Stimulated activated naive CD8-positive, alpha-beta T cell treated with anti-CD3 and anti-CD28 coated beads, Interleukin-15, Interleukin-2, amounts not matched to agents 100 ng/mL and 50 ng/mL, for 24 hours (primary cell): ENCODE measurements around the gene PTH1R.

ENCODE experiments used
- H3K27ac Mint-ChIP-seq: one replicate; pipeline ENCODE4 v1.8.0; 2021; ENCODE audit warnings: mild to moderate bottlenecking, mixed read lengths
- H3K27me3 Mint-ChIP-seq: one replicate; pipeline ENCODE4 v1.8.0; 2021; ENCODE audit warnings: mixed read lengths
- H3K36me3 Mint-ChIP-seq: one replicate; pipeline ENCODE4 v1.8.0; 2021; ENCODE audit warnings: low read depth, mixed read lengths
- H3K4me1 Mint-ChIP-seq: one replicate; pipeline ENCODE4 v1.8.0; 2021; ENCODE audit warnings: low read depth, mixed read lengths
- H3K4me3 Mint-ChIP-seq: one replicate; pipeline ENCODE4 v1.8.0; 2021; ENCODE audit warnings: mild to moderate bottlenecking, mixed read lengths
- H3K9me3 Mint-ChIP-seq: one replicate; pipeline ENCODE4 v1.8.0; 2021; ENCODE audit warnings: mixed read lengths

Gene PTH1R

GRCh38 chr3:46948830-46949671 lies 71.5 kb downstream of the PTH1R start:
- H3K27ac Mint-ChIP-seq: peak overlapping the region; percentile 92
- H3K4me1 Mint-ChIP-seq: peaks cover 96% of the 10 kb centered on the region
- H3K9me3 Mint-ChIP-seq: no peaks in the 10 kb centered on the region
- H3K36me3 Mint-ChIP-seq: peaks cover 48% of the 10 kb centered on the region
- no peaks in the 10 kb centered on the region for H3K27me3 Mint-ChIP-seq
- H3K4me3 Mint-ChIP-seq: peak overlapping the region; percentile 65

- H3K27me3 Mint-ChIP-seq: no peaks in the 10 kb centered on the region
- H3K9me3 Mint-ChIP-seq: no peaks in the 10 kb centered on the region
- peaks cover 97% of the 10 kb centered on the region for H3K4me1 Mint-ChIP-seq
- H3K36me3 Mint-ChIP-seq: peaks cover 57% of the 10 kb centered on the region
- no peak overlapping the region for H3K27ac Mint-ChIP-seq
- no peak overlapping the region for H3K4me3 Mint-ChIP-seq
Observed at GRCh38 chr3:46950177-46950576, 72.7 kb downstream of the PTH1R start.

DNA sequence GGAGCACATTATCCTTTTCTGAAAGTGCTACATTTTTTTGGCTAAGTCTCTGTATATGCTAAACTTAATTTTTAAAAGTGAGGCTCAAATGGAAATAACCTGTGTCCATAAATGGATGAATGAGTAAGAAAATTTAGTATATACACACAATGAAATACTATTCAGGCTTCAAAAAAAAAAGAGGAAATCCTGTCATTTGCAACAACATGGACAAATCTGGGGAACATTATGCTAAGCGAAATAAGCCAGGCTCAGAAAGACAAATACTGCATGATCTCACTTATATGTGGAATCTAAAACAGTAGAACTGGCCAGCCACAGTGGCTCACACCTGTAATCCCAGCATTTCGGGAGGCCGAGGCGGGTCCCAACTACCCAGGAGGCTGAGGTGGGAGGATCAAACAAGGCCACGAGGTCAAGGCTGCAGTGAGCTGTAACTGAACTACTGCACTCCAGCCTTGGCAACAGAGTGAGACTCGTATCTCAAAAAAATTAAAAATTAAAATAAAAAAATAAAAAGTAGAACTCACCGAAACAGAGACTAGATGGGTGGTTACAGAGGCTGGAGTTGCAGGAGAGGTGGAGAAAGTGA lies 73.2 kb downstream of the PTH1R start:
- Mint-ChIP-seq H3K27ac (peak overlapping the region; percentile 43), H3K27me3 (no peaks in the 10 kb centered on the region), H3K4me3 (peak overlapping the region; percentile 12), H3K4me1 (peaks cover 97% of the 10 kb centered on the region), H3K36me3 (peaks cover 57% of the 10 kb centered on the region), H3K9me3 (no peaks in the 10 kb centered on the region)

- Mint-ChIP-seq H3K4me3 (peak overlapping the region; percentile 65), H3K4me1 (peaks cover 96% of the 10 kb centered on the region), H3K27ac (peak overlapping the region; percentile 97), H3K9me3 (no peaks in the 10 kb centered on the region), H3K36me3 (peaks cover 40% of the 10 kb centered on the region), H3K27me3 (no peaks in the 10 kb centered on the region)
Observed at GRCh38 chr3:46952813-46953212, 75.3 kb downstream of the PTH1R start.
